Lung (tissue), 12 donors: Measurements from ENCODE around the gene TRIM17. TPM values are rescaled to one million over a fixed set of nuclear protein-coding genes. Genes with fewer than 3 reads are reported as not detected.

ENCODE experiments used
- ATAC-seq: fragments of 200-7000 bp; cut with Tn5 transposase; one replicate; pipeline ENCODE4 v1.9.1; 2020; ENCODE audit warnings: moderate number of reproducible peaks; ENCODE audit not compliant: insufficient read depth, low FRiP score
- DNase-seq, 3 donors: peaks; one replicate each; pipeline ENCODE4 v3.0.0-alpha.2; 2013 to 2017
- H3K27ac ChIP-seq, 2 donors: one replicate each; pipeline ENCODE4 v1.5.1; 2013; ENCODE audit warnings: mild to moderate bottlenecking in 2 of 2, moderate library complexity in 2 of 2, control low read depth in 1 of 2, inconsistent platforms in 1 of 2, low read depth in 1 of 2, low read length in 1 of 2
- H3K27me3 ChIP-seq, 3 donors: one replicate each; pipeline ENCODE4 v1.5.1; 2013; ENCODE audit warnings: low read length in 2 of 3; ENCODE audit not compliant: control insufficient read depth in 3 of 3, insufficient read depth in 3 of 3
- H3K36me3 ChIP-seq, 4 donors: one replicate each; pipeline ENCODE4 v1.5.1; 2013; ENCODE audit warnings: low read length in 4 of 4, mild to moderate bottlenecking in 1 of 4, moderate library complexity in 1 of 4; ENCODE audit not compliant: control insufficient read depth in 4 of 4, insufficient read depth in 4 of 4
- H3K4me1 ChIP-seq, 5 donors: one replicate each; pipeline ENCODE4 v1.5.1; 2013; ENCODE audit warnings: low read length in 5 of 5, mild to moderate bottlenecking in 2 of 5, moderate library complexity in 1 of 5; ENCODE audit not compliant: control insufficient read depth in 5 of 5, insufficient read depth in 5 of 5
- H3K4me3 ChIP-seq: one replicate; pipeline ENCODE4 v1.5.1; 2013; ENCODE audit warnings: mild to moderate bottlenecking, control low read depth, moderate library complexity
- H3K9ac ChIP-seq, 2 donors: one replicate each; pipeline ENCODE4 v1.5.1; 2013; ENCODE audit warnings: low read length in 2 of 2, control low read depth in 1 of 2; ENCODE audit not compliant: insufficient read depth in 1 of 2
- H3K9me3 ChIP-seq, 4 donors: one replicate each; pipeline ENCODE4 v1.5.1; 2013; ENCODE audit warnings: low read length in 3 of 4, mild to moderate bottlenecking in 1 of 4, moderate library complexity in 1 of 4; ENCODE audit not compliant: control insufficient read depth in 4 of 4, insufficient read depth in 3 of 4
- WGBS, 2 donors: extraction: QIAGEN DNeasy Blood & Tissue Kit; methylation state at CpG; one replicate each; pipeline ENCODE4 v1.1.7; 2013; 5-methylcytosine and 5-hydroxymethylcytosine counted together
- polyA plus RNA-seq, 2 donors: library from polyadenylated mRNA; stranded (reverse); fragments of 200-250 nt; gene quantifications; one replicate each; pipeline ENCODE4 v1.2.1, GENCODE V29; 2013
- total RNA-seq, 2 donors: library from RNA; depleted of rRNA in 1 of 2; stranded (reverse); fragments of >200 nt in 1 of 2; gene quantifications; one replicate each; pipeline ENCODE4 v1.2.1, GENCODE V29; 2014 to 2021
- TF ChIP-seq, protein P1 (sequence below): IDR thresholded peaks from 2 replicates; pipeline ENCODE4 v1.5.1; 2012; ENCODE audit warnings: mild to moderate bottlenecking; ENCODE audit errors: control extremely low read depth, extremely low read depth
- donor health status: control.
- donor health status: control.
- donor health status: Bipolar disorder and iron deficiency.
- donor health status: healthy.
- donor health status: DM: yes; HTN: yes; CAD: no.

The TRIM17 gene
- total and polyA plus RNA-seq, 4 donors: 1.0 to 3.3 (median 1.8) TPM

DNA sequence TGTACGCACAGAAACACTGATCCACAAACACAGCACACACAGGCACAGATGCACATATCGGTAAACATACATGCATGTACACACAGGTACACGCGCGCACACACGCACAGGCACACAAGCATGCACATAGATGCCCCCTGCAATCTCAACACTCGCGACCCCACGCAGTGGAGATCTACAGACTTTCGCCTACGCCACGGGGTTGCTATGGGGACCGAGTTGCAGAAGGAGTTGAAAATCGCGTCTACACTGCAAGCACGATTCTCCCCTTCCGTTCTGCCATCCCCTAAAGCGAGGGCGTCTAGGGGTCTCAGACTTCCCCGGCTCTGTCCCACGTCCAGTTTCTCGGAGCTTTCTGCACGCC is 826 bp downstream of the TRIM17 start:
- Histone ChIP-seq H3K9ac (no peak overlapping the region), H3K9me3 (peaks cover 0 to 3% (median 0%) of the 10 kb centered on the region in 4 donors), H3K27ac (no peak overlapping the region), H3K27me3 (peaks cover 0 to 30% (median 21%) of the 10 kb centered on the region in 3 donors), H3K4me1 (peaks cover 0 to 12% (median 7%) of the 10 kb centered on the region in 5 donors), H3K36me3 (peaks cover 0 to 3% (median 0%) of the 10 kb centered on the region in 4 donors), H3K4me3 (no peak overlapping the region)
- ATAC-seq: no peak
- TF ChIP-seq, protein P1, sequence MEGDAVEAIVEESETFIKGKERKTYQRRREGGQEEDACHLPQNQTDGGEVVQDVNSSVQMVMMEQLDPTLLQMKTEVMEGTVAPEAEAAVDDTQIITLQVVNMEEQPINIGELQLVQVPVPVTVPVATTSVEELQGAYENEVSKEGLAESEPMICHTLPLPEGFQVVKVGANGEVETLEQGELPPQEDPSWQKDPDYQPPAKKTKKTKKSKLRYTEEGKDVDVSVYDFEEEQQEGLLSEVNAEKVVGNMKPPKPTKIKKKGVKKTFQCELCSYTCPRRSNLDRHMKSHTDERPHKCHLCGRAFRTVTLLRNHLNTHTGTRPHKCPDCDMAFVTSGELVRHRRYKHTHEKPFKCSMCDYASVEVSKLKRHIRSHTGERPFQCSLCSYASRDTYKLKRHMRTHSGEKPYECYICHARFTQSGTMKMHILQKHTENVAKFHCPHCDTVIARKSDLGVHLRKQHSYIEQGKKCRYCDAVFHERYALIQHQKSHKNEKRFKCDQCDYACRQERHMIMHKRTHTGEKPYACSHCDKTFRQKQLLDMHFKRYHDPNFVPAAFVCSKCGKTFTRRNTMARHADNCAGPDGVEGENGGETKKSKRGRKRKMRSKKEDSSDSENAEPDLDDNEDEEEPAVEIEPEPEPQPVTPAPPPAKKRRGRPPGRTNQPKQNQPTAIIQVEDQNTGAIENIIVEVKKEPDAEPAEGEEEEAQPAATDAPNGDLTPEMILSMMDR: no peak
- 19 to 21% methylated on average over 23 of the region's 23 CpGs for WGBS, 2 donors
- DNase-seq: peak in 2 of 3 donors; percentile 26 to 30

DNA sequence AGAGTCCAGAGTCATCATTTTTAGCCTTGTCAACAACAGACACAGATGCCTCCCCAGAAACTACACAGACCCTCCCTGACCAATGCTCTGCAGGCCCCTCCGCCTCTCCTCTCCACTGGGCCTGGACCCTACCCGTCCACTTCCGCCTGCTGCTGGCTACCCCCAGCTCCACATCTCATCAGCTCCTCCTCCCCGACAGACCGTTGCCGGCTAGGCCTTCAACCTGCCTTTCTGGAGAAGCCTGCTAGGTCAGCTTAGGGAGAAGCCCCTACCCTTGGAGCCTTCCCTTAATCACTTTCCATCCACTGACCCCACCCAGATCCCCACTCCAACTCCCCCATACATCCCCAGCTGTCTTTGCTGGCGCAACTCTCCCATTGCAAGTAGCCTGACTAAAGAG is 1.4 kb downstream of the TRIM17 start:
- Histone ChIP-seq H3K4me1 (peaks cover 0 to 12% (median 7%) of the 10 kb centered on the region in 5 donors), H3K4me3 (no peak overlapping the region), H3K36me3 (peaks cover 0 to 3% (median 0%) of the 10 kb centered on the region in 4 donors), H3K27me3 (peaks cover 0 to 30% (median 21%) of the 10 kb centered on the region in 3 donors), H3K9ac (no peak overlapping the region), H3K27ac (no peak overlapping the region), H3K9me3 (peaks cover 0 to 3% (median 0%) of the 10 kb centered on the region in 4 donors)
- ATAC-seq (no peak), DNase-seq (peak in 1 of 3 donors; percentile 7)
- WGBS, 2 donors: 52 to 60% methylated on average over 7 of the region's 7 CpGs
- TF ChIP-seq, protein P1: no peak

DNA sequence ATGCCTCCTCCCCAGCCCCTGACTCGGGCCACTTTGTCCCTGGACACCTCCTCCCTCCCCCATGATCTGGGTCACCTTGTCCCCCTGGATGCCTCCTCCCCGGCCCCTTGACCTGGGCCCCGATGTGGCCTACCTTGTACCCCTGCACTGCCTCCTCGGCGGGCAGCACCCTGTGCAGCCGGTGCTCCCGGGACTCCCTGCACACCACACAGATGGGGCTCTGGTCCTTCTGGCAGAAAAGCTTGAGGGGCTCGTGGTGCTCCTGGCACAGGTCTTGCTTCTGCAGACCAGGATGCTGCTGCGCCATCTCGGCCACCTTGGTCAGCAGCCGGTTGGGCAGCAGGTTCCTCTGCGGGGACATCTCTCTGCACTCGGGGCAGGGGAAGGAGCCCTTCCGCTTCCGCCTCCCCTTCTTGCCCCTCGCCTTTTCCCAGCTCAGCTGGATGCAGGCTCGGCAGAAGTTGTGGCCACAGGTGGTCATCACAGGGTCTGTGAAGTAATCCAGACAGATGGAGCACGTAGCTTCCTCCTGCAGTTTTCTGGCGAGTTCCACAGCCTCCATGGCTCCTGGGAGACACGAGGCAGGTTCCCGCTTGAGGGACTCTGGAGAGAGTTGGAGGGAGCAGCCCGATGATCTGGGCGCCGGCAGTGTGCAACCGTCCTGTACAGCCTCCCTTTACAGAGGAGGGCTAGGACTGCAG is 2.0 kb downstream of the TRIM17 start:
- DNase-seq (no peak), ATAC-seq (no peak)
- H3K36me3 ChIP-seq: peaks cover 0 to 3% (median 0%) of the 10 kb centered on the region in 4 donors
- TF ChIP-seq, protein P1: no peak
- no peak overlapping the region for H3K4me3 ChIP-seq
- H3K9me3 ChIP-seq: peaks cover 0 to 3% (median 0%) of the 10 kb centered on the region in 4 donors
- no peak overlapping the region for H3K9ac ChIP-seq
- peaks cover 0 to 12% (median 7%) of the 10 kb centered on the region in 5 donors for H3K4me1 ChIP-seq
- no peak overlapping the region for H3K27ac ChIP-seq
- 78 to 79% methylated on average over 24 to 25 of the region's 25 CpGs for WGBS, 2 donors
- H3K27me3 ChIP-seq: peaks cover 0 to 30% (median 21%) of the 10 kb centered on the region in 3 donors
